ENCODE data around the gene ZFYVE9.
"Not testable (repeated sequence)": the region's sequence is repeated elsewhere in the genome, so short reads cannot be mapped to it uniquely, and the experiment has no call there.

ZFYVE9 gene

GRCh38 chr1:52191395-52191965 is 49.6 kb downstream of the ZFYVE9 start:
- DNase-seq = no peak

- DNase-seq = no peak
These were observed 50.1 kb downstream of the ZFYVE9 start for GRCh38 chr1:52192024-52192423.

- no peak for DNase-seq
These were observed 50.5 kb downstream of the ZFYVE9 start for GRCh38 chr1:52192436-52192835.

- DNase-seq = no peak
These were observed 52.1 kb downstream of the ZFYVE9 start for GRCh38 chr1:52193985-52194384.

GRCh38 chr1:52195161-52195560 is 53.3 kb downstream of the ZFYVE9 start:
- no peak for DNase-seq

- no peak for DNase-seq
These were observed 62.2 kb downstream of the ZFYVE9 start for GRCh38 chr1:52203935-52204625.

GRCh38 chr1:52204696-52205095 is 62.8 kb downstream of the ZFYVE9 start:
- DNase-seq = no peak

- not testable (repeated sequence) for DNase-seq
These were observed 64.8 kb downstream of the ZFYVE9 start for GRCh38 chr1:52206686-52207085.

- no peak for DNase-seq
These were observed 67.5 kb downstream of the ZFYVE9 start for GRCh38 chr1:52209429-52209828.

- DNase-seq = no peak
These were observed 68.2 kb downstream of the ZFYVE9 start for GRCh38 chr1:52210044-52210443.

GRCh38 chr1:52216907-52217458 is 75.1 kb downstream of the ZFYVE9 start:
- no peak for DNase-seq

- DNase-seq = no peak
These were observed 83.3 kb downstream of the ZFYVE9 start for GRCh38 chr1:52225174-52225573.

GRCh38 chr1:52229494-52229893 is 87.6 kb downstream of the ZFYVE9 start:
- DNase-seq = no peak

- DNase-seq = no peak
These were observed 91.6 kb downstream of the ZFYVE9 start for GRCh38 chr1:52233463-52233862.

GRCh38 chr1:52234014-52234413 is 92.1 kb downstream of the ZFYVE9 start:
- no peak for DNase-seq

- no peak for DNase-seq
These were observed 92.8 kb downstream of the ZFYVE9 start for GRCh38 chr1:52234708-52235107.

- no peak for DNase-seq
These were observed 93.8 kb downstream of the ZFYVE9 start for GRCh38 chr1:52235646-52236045.

GRCh38 chr1:52237430-52237829 is 95.5 kb downstream of the ZFYVE9 start:
- DNase-seq = no peak

GRCh38 chr1:52238474-52238873 is 96.6 kb downstream of the ZFYVE9 start:
- no peak for DNase-seq

- DNase-seq = no peak
These were observed 97.2 kb downstream of the ZFYVE9 start for GRCh38 chr1:52238887-52239707.

- no peak for DNase-seq
These were observed 97.8 kb downstream of the ZFYVE9 start for GRCh38 chr1:52239708-52240001.

GRCh38 chr1:52240592-52241210 is 98.8 kb downstream of the ZFYVE9 start:
- no peak for DNase-seq

- DNase-seq = no peak
These were observed 101.5 kb downstream of the ZFYVE9 start for GRCh38 chr1:52243221-52243987.
